Adrenal gland (tissue), 5 donors: ENCODE measurements around the gene MATN1.

Experiments used
- CTCF ChIP-seq, 6 experiments: fragments of 450-650 bp in 4 of 6; fragments of 200-600 bp in 2 of 6; sonication (generic) in 1 of 6; IDR thresholded peaks; 1 replicate in 5 of 6; 2 replicates in 1 of 6; pipeline versions ENCODE4 v1.5.1 to v1.8.0; 2016 to 2021; ENCODE audit warnings: antibody characterized with exemption in 6 of 6, mild to moderate bottlenecking in 2 of 6, moderate library complexity in 1 of 6
- POLR2A ChIP-seq, 2 donors: fragments of 450-650 bp; IDR thresholded peaks; one replicate each; pipeline ENCODE4 v1.6.1; 2017; ENCODE audit warnings: antibody characterized with exemption in 2 of 2, mild to moderate bottlenecking in 2 of 2, moderate library complexity in 1 of 2
- donor health status: DM: no; HTN: no; CAD: no.

DNA sequence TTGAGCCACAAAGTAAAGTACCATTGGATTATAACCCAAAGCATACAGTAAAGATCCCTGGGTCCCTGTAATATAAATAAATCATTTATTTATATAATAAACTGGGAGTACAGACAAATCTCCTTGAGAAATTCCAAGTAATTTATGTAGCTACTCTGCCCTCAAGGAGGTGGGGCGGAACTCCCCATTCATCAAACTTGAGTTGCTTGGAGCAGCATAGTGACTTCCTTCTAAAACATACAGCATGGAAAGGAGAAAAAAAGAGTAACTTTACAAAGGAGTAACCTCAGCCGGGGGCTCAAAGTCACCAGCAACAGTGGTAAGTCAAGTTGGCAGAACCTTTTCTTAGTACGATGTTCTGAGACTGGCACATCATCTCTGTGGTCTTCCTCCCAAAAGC lies 29.7 kb upstream of the MATN1 start:
- TF ChIP-seq CTCF (IDR thresholded peaks at IDR 0.05) = no peak
- TF ChIP-seq POLR2A (IDR thresholded peaks at IDR 0.05) = no peak
